Pancreas (tissue), 10 donors: ENCODE results near the gene SLC8A2. TPM values are rescaled to one million over a fixed set of nuclear protein-coding genes. Genes with fewer than 3 reads are reported as not detected.
"Not testable (repeated sequence)": the region's sequence is repeated elsewhere in the genome, so short reads cannot be mapped to it uniquely, and the experiment has no call there.

Source experiments
- ATAC-seq, 4 donors: fragments of 200-7000 bp; cut with Tn5 transposase; one replicate each; pipeline versions ENCODE4 v1.8.0 to v1.9.1; 2020; ENCODE audit warnings: mild to moderate bottlenecking in 4 of 4, moderate library complexity in 4 of 4
- DNase-seq, 6 donors: peaks; one replicate each; pipeline ENCODE4 v3.0.0-alpha.2; 2020
- FAIRE-seq: peaks from 2 replicates; lab custom pipeline; 2012; peaks lifted over from hg19 to GRCh38; lab: Jason Lieb, UNC
- H3K27ac ChIP-seq, 4 donors: fragments of 200-600 bp; sonication (generic); 1 replicate in 3 of 4; 2 replicates in 1 of 4; pipeline versions ENCODE4 v1.5.0 to v1.8.0; 2020
- H3K27me3 ChIP-seq, 4 donors: fragments of 200-600 bp; one replicate each; pipeline ENCODE4 v1.8.0; 2021
- H3K36me3 ChIP-seq, 3 donors: fragments of 200-600 bp; sonication (generic) in 1 of 3; one replicate each; pipeline versions ENCODE4 v1.5.0 to v1.8.0; 2020 to 2021
- H3K4me1 ChIP-seq, 3 donors: fragments of 200-600 bp; one replicate each; pipeline ENCODE4 v1.8.0; 2021
- H3K4me3 ChIP-seq, 4 donors: fragments of 200-600 bp; sonication (generic) in 2 of 4; one replicate each; pipeline versions ENCODE4 v1.5.0 to v1.8.0; 2020 to 2021
- H3K9me3 ChIP-seq, 4 donors: fragments of 200-600 bp; one replicate each; pipeline ENCODE4 v1.8.0; 2021
- CTCF ChIP-seq, 4 donors: fragments of 200-600 bp; sonication (generic) in 3 of 4; IDR thresholded peaks; one replicate each; pipeline versions ENCODE4 v1.5.0 to v1.8.0; 2021; ENCODE audit warnings: antibody characterized with exemption in 4 of 4
- WGBS, 2 donors: extraction: QIAGEN DNeasy Blood & Tissue Kit; methylation state at CpG; one replicate each; pipeline ENCODE4 v1.1.7; 2013; 5-methylcytosine and 5-hydroxymethylcytosine counted together
- intact Hi-C, 3 donors: fragments of 100-400 bp; cut with DNase I; formaldehyde crosslinking; loops; one replicate each; pipeline versions ENCODE4 v1.11.1 to v1.14.2; 2022
- polyA plus RNA-seq, 2 donors: library from polyadenylated mRNA; stranded (reverse); fragments of 200-250 nt; gene quantifications; one replicate each; pipeline ENCODE4 v1.2.3, GENCODE V29; 2013
- total RNA-seq, 6 donors: library from RNA; stranded (reverse); fragmentation: NEBNext Ultra II Directional in 4 of 6; extraction: Animal tissue kit (Norgen Biotek cat#: 25700) in 4 of 6; gene quantifications; one replicate each; pipeline versions ENCODE4 v1.2.1 to v1.2.4, GENCODE V29; 2021 to 2023
- donor health status: healthy with polysubstance abuse.
- donor health status: DM: no; HTN: no; CAD: no; lungs with moderate emphysema.
- donor health status: DM: no; HTN: no; CAD: no.
- donor health status: control.
- donor health status: control.
- donor health status: Bipolar disorder and iron deficiency.
- donor health status: DM: yes; HTN: yes; CAD: no.
- donor health status: DM: no; HTN: no; CAD: no.
- donor health status: DM: no; HTN: no; CAD: no.
- donor health status: DM: yes; HTN: yes; CAD: no.

The SLC8A2 gene
- total and polyA plus RNA-seq, 8 donors: 2.6 to 8.3 (median 6.3) TPM

DNA sequence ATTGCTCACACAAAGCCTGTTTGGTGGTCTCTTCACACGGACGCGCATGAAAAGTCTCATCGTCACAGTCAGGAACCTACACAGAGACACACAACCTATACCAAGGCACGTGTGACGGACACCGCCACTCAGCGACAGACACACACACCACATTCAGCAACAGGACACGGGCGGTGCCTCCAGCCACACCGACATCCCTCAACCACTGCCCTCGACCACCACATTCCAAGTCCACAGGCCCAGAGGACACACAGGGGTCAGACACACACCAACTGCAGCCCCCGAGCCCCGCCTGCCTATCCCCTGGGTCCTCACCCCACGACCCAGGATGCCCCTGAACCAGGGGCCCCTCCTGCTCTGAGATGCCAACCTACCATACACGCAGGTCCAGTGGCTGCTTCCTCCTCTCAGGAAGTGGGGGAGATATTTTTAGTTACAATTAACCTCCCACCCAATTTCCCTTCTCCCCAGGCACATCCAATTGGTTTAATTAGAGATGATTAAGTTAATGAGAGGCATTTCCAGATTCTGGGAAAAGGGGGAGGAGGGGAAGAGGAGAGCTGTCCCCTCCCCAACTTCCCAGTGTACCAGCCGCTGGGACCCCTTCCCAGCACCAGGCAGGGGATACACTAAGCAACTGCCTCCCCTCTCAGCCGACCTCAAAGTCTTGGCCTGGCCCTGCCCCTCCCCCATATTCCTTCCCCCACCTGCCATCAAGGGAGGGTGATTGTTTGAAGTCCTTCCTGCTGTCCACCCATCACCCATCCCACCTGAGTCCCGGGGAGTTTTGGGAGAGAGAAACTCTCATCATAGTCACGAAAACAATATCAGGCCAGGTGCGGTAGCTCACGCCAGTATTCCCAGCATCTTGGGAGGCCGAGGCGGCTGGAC is 72.7 kb downstream of the SLC8A2 start:
- FAIRE-seq (no peak), DNase-seq (no peak), ATAC-seq (no peak)
- Histone ChIP-seq H3K36me3 (no peaks in the 10 kb centered on the region), H3K4me1 (no peaks in the 10 kb centered on the region), H3K27me3 (no peaks in the 10 kb centered on the region), H3K9me3 (no peaks in the 10 kb centered on the region), H3K4me3 (no peak overlapping the region), H3K27ac (no peak overlapping the region)
- TF ChIP-seq CTCF (IDR thresholded peaks at IDR 0.05): no peak
- WGBS, 2 donors: 47 to 48% methylated on average over 24 of the region's 24 CpGs
- intact Hi-C loops: no loop called here

- Histone ChIP-seq H3K27ac (no peak overlapping the region), H3K27me3 (no peaks in the 10 kb centered on the region), H3K4me3 (no peak overlapping the region), H3K36me3 (no peaks in the 10 kb centered on the region), H3K4me1 (no peaks in the 10 kb centered on the region), H3K9me3 (no peaks in the 10 kb centered on the region)
- FAIRE-seq (no peak), ATAC-seq (peak; percentile 64 to 91 (median 88)), DNase-seq (peak; percentile 55 to 92 (median 76))
- 30 to 35% methylated on average over 15 of the region's 15 CpGs for WGBS, 2 donors
- intact Hi-C loops: loop anchor here in 1 of 3 donors (5.0 kb wide), 1 partner anchor 94 kb away; no protein-coding TSS in a partner anchor
- TF ChIP-seq CTCF (IDR thresholded peaks at IDR 0.05): peak; percentile 75 to 93 (median 90)
Observed at GRCh38 chr19:47391510-47392223, 80.0 kb downstream of the SLC8A2 start.

DNA sequence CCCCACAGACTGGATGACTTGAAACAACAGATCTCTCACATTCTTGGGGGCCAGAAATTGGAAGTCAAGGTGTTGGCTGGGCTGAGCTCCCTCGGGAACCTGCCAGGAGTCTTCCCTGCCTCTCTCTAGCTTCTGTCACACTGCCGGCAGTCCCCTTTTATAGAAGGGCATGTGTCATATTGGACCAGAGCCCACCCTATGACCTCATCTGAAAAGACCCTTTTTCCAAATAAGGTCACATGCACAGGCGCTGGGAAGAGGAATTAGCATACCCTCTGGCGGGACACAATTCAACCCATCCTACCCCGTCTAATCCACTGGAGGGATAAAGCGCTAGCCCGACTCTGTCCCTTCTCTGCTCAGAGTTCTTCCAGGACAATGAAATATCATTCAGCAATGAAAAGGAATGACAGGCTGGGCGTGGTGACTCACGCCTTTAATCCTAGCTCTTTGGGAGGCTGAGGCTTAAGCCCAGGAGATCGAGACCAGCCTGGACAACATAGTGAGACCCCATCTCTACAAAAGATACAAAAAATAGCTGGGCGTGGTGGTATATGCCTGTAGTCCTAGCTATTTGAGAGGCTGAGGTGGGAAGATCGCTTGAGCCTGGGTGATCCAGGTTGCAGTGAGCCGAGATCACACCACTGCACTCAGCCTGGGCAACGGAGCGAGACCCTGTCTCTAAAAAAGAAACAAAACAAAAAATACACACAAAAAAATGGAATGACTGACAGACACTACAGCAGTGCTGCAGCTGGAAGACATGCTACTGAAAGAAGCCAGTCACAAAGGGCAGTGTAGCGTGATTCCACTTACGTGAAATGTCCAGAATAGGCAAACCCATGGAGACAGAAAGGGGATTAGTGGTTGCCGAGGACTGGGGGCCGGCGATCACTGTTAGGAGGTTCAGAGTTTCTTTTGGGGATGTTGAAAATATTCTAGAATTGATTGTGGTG is 80.9 kb downstream of the SLC8A2 start:
- intact Hi-C loops: loop anchor here in 1 of 3 donors (5.0 kb wide), 1 partner anchor 94 kb away; no protein-coding TSS in a partner anchor
- no peaks in the 10 kb centered on the region for H3K9me3 ChIP-seq
- no peaks in the 10 kb centered on the region for H3K27me3 ChIP-seq
- no peak for DNase-seq
- WGBS, 2 donors: 64 to 71% methylated on average over 20 of the region's 20 CpGs
- H3K27ac ChIP-seq: no peak overlapping the region
- no peaks in the 10 kb centered on the region for H3K4me1 ChIP-seq
- no peaks in the 10 kb centered on the region for H3K36me3 ChIP-seq
- no peak for FAIRE-seq
- TF ChIP-seq CTCF (IDR thresholded peaks at IDR 0.05): no peak
- peak in 1 of 4 donors; percentile 8 for ATAC-seq
- H3K4me3 ChIP-seq: no peak overlapping the region

DNA sequence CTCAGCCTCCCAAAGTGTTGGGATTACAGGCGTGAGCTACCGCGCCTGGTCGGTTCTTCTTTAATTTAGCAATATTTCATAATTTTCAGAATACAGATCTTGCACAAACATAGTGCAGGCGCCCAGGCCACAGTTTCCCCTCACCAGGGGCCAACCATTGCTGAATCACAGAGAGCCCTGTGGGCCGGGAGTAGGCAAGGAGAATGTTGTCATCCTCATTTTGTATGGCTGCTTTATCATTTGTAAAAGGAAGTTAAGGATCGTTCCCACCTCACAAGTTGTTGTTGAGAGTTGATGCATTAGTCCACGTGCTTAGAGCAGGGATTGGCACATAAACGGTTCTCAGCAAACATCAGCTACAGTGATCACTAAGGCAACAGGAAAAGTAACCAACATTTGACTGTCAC is 82.5 kb downstream of the SLC8A2 start:
- Histone ChIP-seq H3K27ac (peak overlapping the region in 2 of 4 donors; percentile 12 to 27), H3K4me3 (no peak overlapping the region), H3K27me3 (no peaks in the 10 kb centered on the region), H3K9me3 (no peaks in the 10 kb centered on the region), H3K4me1 (no peaks in the 10 kb centered on the region), H3K36me3 (no peaks in the 10 kb centered on the region)
- no peak for TF ChIP-seq CTCF (IDR thresholded peaks at IDR 0.05)
- 61 to 71% methylated on average over 9 of the region's 9 CpGs for WGBS, 2 donors
- ATAC-seq (peak in 3 of 4 donors; percentile 12 to 61 (median 54)), FAIRE-seq (no peak), DNase-seq (no peak)
- intact Hi-C loops: loop anchor here in 1 of 3 donors (10.0 kb wide), 1 partner anchor 94 kb away; no protein-coding TSS in a partner anchor

GRCh38 chr19:47388721-47389120 is 83.0 kb downstream of the SLC8A2 start:
- intact Hi-C loops: loop anchor here in 1 of 3 donors (10.0 kb wide), 1 partner anchor 94 kb away; no protein-coding TSS in a partner anchor
- H3K9me3 ChIP-seq, H3K36me3 ChIP-seq, H3K4me3 ChIP-seq, FAIRE-seq, H3K27me3 ChIP-seq, DNase-seq, H3K4me1 ChIP-seq: not testable (repeated sequence)
- peak overlapping the region in 2 of 4 donors; percentile 12 to 27 for H3K27ac ChIP-seq
- WGBS, 2 donors: 82 to 90% methylated on average over 5 of the region's 5 CpGs
- peak in 2 of 4 donors; percentile 37 to 45 for ATAC-seq

- 61 to 76% methylated on average over 3 of the region's 3 CpGs for WGBS, 2 donors
- H3K9me3 ChIP-seq, H3K27me3 ChIP-seq, ATAC-seq, H3K4me3 ChIP-seq, FAIRE-seq, DNase-seq, H3K27ac ChIP-seq, H3K4me1 ChIP-seq, H3K36me3 ChIP-seq: not testable (repeated sequence)
- intact Hi-C loops: loop anchor here in 1 of 3 donors (10.0 kb wide), 1 partner anchor 93 kb away; no protein-coding TSS in a partner anchor
Observed at GRCh38 chr19:47387623-47388022, 84.1 kb downstream of the SLC8A2 start.

GRCh38 chr19:47386582-47386981 is 85.1 kb downstream of the SLC8A2 start:
- not testable (repeated sequence) for DNase-seq, H3K27me3 ChIP-seq, H3K4me3 ChIP-seq, H3K36me3 ChIP-seq, FAIRE-seq, H3K9me3 ChIP-seq, H3K27ac ChIP-seq, ATAC-seq, H3K4me1 ChIP-seq
- intact Hi-C loops: loop anchor here in 1 of 3 donors (10.0 kb wide), 1 partner anchor 92 kb away; no protein-coding TSS in a partner anchor
- 76 to 88% methylated on average over 12 of the region's 12 CpGs for WGBS, 2 donors
